IMR-90 (cell line): Measurements from ENCODE around the gene PLEKHG7. TPM values are rescaled to one million over a fixed set of nuclear protein-coding genes. Genes with fewer than 3 reads are reported as not detected.

Source experiments
- ATAC-seq: fragments of 200-7000 bp; cut with Tn5 transposase; 2 replicates; pipeline ENCODE4 v1.9.1; 2020; ENCODE audit warnings: low read depth, mild to moderate bottlenecking, moderate library complexity
- BruUV-seq: library from RNA; stranded (reverse); fragments of 400-500 nt; replicated peaks from 2 replicates; lab custom pipeline; 2021; lab: Mats Ljungman, UMichigan
- CTCF ChIA-PET: fragments of 300-600 bp; formaldehyde crosslinking; extraction: SDS; loops from one replicate; lab custom pipeline; 2021; ENCODE audit warnings: antibody characterized with exemption; lab: Yijun Ruan, JAX
- POLR2A ChIA-PET: fragments of 300-600 bp; sonication (Branson Sonifier 250); formaldehyde crosslinking; loops from one replicate; lab custom pipeline; 2022; ENCODE audit warnings: antibody characterized with exemption; ENCODE audit not compliant: unreplicated experiment; lab: Charles Lee
- DNase-seq: peaks from one replicate; pipeline ENCODE4 v3.0.0; 2013
- H2AFZ ChIP-seq: replicated peaks from 2 replicates; pipeline ENCODE3; 2013; ENCODE audit warnings: low read length, mild to moderate bottlenecking; ENCODE audit not compliant: poor library complexity
- H2AK5ac ChIP-seq: 2 replicates; pipeline ENCODE4 v1.6.1; 2013; ENCODE audit warnings: low read depth, low read length, inconsistent platforms
- H2AK9ac ChIP-seq: replicated peaks from 2 replicates; pipeline ENCODE3; 2013; ENCODE audit warnings: mild to moderate bottlenecking, low read depth, low read length, moderate library complexity; ENCODE audit not compliant: poor library complexity
- H2BK120ac ChIP-seq: 2 replicates; pipeline ENCODE4 v1.6.1; 2013; ENCODE audit warnings: low read depth, low read length, inconsistent platforms
- H2BK15ac ChIP-seq: 3 replicates; pipeline ENCODE4 v1.6.1; 2013; ENCODE audit warnings: low read depth, low read length, inconsistent platforms
- H2BK20ac ChIP-seq: 2 replicates; pipeline ENCODE4 v1.6.1; 2013; ENCODE audit warnings: low read depth, mild to moderate bottlenecking, inconsistent platforms, low read length, moderate library complexity
- H2BK5ac ChIP-seq: 2 replicates; pipeline ENCODE4 v1.6.1; 2013; ENCODE audit warnings: mild to moderate bottlenecking, low read depth, low read length, inconsistent platforms; ENCODE audit not compliant: poor library complexity, severe bottlenecking
- H3K14ac ChIP-seq: replicated peaks from 2 replicates; pipeline ENCODE4 v1.6.1; 2013; ENCODE audit warnings: low read depth, low read length, inconsistent platforms
- H3K18ac ChIP-seq: 2 replicates; pipeline ENCODE4 v1.6.1; 2013; ENCODE audit warnings: low read depth, low read length, control low read depth
- H3K23ac ChIP-seq: 2 replicates; pipeline ENCODE4 v1.6.1; 2013; ENCODE audit warnings: low read depth, low read length, inconsistent platforms
- H3K27ac ChIP-seq: 2 replicates; pipeline ENCODE4 v1.5.1; 2013; ENCODE audit warnings: mild to moderate bottlenecking, control low read depth, low read length; ENCODE audit not compliant: insufficient read depth
- H3K27me3 ChIP-seq: 2 replicates; pipeline ENCODE4 v1.6.1; 2013; ENCODE audit warnings: low read length; ENCODE audit not compliant: control insufficient read depth, insufficient read depth
- H3K36me3 ChIP-seq: 2 replicates; pipeline ENCODE4 v1.6.1; 2013; ENCODE audit warnings: low read length, mixed read lengths; ENCODE audit not compliant: control insufficient read depth, insufficient read depth
- H3K4ac ChIP-seq: 2 replicates; pipeline ENCODE4 v1.6.1; 2013; ENCODE audit warnings: low read depth, low read length, inconsistent platforms
- H3K4me1 ChIP-seq: 2 replicates; pipeline ENCODE4 v1.6.1; 2013; ENCODE audit warnings: low read length, mixed read lengths; ENCODE audit not compliant: control insufficient read depth, insufficient read depth
- H3K4me2 ChIP-seq: 2 replicates; pipeline ENCODE4 v1.6.1; 2013; ENCODE audit warnings: low read depth, mild to moderate bottlenecking, control low read depth, low read length, moderate library complexity
- H3K4me3 ChIP-seq: 2 replicates; pipeline ENCODE4 v1.5.1; 2013; ENCODE audit warnings: low read depth, mild to moderate bottlenecking, control low read depth, low read length, moderate library complexity; ENCODE audit not compliant: insufficient read depth
- H3K56ac ChIP-seq: 2 replicates; pipeline ENCODE4 v1.6.1; 2013; ENCODE audit warnings: low read length, inconsistent platforms; ENCODE audit not compliant: insufficient read depth; ENCODE audit errors: extremely low read depth
- H3K79me1 ChIP-seq, 2 experiments: 2 replicates each; pipeline ENCODE4 v1.6.1; 2013; ENCODE audit warnings: low read length in 2 of 2, inconsistent platforms in 1 of 2, low read depth in 1 of 2
- H3K9ac ChIP-seq: 2 replicates; pipeline ENCODE4 v1.6.1; 2013; ENCODE audit warnings: low read depth, low read length, control low read depth
- H3K9me1 ChIP-seq: 2 replicates; pipeline ENCODE4 v1.6.1; 2013; ENCODE audit warnings: low read length, inconsistent platforms; ENCODE audit not compliant: insufficient read depth
- H3K9me3 ChIP-seq: 2 replicates; pipeline ENCODE4 v1.6.1; 2013; ENCODE audit warnings: low read length; ENCODE audit not compliant: control insufficient read depth, insufficient read depth
- H4K20me1 ChIP-seq: 2 replicates; pipeline ENCODE4 v1.6.1; 2013; ENCODE audit warnings: low read length, inconsistent platforms; ENCODE audit not compliant: insufficient read depth
- H4K5ac ChIP-seq: 2 replicates; pipeline ENCODE4 v1.6.1; 2013; ENCODE audit warnings: mild to moderate bottlenecking, low read depth, low read length, control low read depth
- H4K8ac ChIP-seq, 2 experiments: 2 replicates each; pipeline ENCODE4 v1.6.1; 2013; ENCODE audit warnings: low read depth in 2 of 2, low read length in 2 of 2, control low read depth in 1 of 2, inconsistent platforms in 1 of 2
- H4K91ac ChIP-seq: 2 replicates; pipeline ENCODE4 v1.6.1; 2013; ENCODE audit warnings: low read depth, low read length, inconsistent platforms; ENCODE audit not compliant: insufficient read depth
- BHLHE40 ChIP-seq: fragments of 150-350 bp; IDR thresholded peaks from 2 replicates; pipeline ENCODE4 v1.6.1; 2016; ENCODE audit warnings: mild to moderate bottlenecking, low read depth, low read length
- CEBPB ChIP-seq: IDR thresholded peaks from 2 replicates; pipeline ENCODE4 v1.6.1; 2012; ENCODE audit warnings: low read depth, low read length, improper control_type of control experiment
- CHD1 ChIP-seq: IDR thresholded peaks from 2 replicates; pipeline ENCODE4 v1.6.1; 2012; ENCODE audit warnings: low read depth, low read length, improper control_type of control experiment
- FOS ChIP-seq: fragments of 150-350 bp; IDR thresholded peaks from 2 replicates; pipeline ENCODE4 v1.6.1; 2016; ENCODE audit warnings: low read depth, low read length
- MXI1 ChIP-seq: IDR thresholded peaks from 2 replicates; pipeline ENCODE4 v1.6.1; 2012; ENCODE audit warnings: low read depth, mild to moderate bottlenecking, low read length, moderate library complexity, borderline replicate concordance
- NFE2L2 ChIP-seq: fragments of 150-350 bp; IDR thresholded peaks from 2 replicates; pipeline ENCODE4 v1.6.1; 2016; ENCODE audit warnings: low read depth, mild to moderate bottlenecking, low read length
- POLR2A ChIP-seq: IDR thresholded peaks from 2 replicates; pipeline ENCODE4 v1.6.1; 2012; ENCODE audit warnings: mild to moderate bottlenecking, low read depth, low read length
- SMC3 ChIP-seq: fragments of 150-350 bp; IDR thresholded peaks from 2 replicates; pipeline ENCODE4 v1.6.1; 2016; ENCODE audit warnings: low read depth, mild to moderate bottlenecking, antibody characterized with exemption, low read length, moderate library complexity
- WGBS, 2 experiments: methylation state at CpG; one replicate each; pipeline versions ENCODE4 v1.1.5 to v1.1.7; 2013; ENCODE audit warnings: missing lambda C conversion rate in 2 of 2; ENCODE audit not compliant: insufficient read length in 1 of 2; ENCODE audit errors: extremely low coverage in 2 of 2; 5-methylcytosine and 5-hydroxymethylcytosine counted together
- dilution Hi-C: fragments of 300-500 bp; cut with HindIII; formaldehyde crosslinking; loops from one replicate; pipeline ENCODE4 v1.14.3; 2018; ENCODE audit warnings: low sequenced_read_pairs; ENCODE audit not compliant: unreplicated experiment
- in situ Hi-C: fragments of 300-500 bp; cut with MboI; formaldehyde crosslinking; loops from 3 replicates; pipeline ENCODE4 v1.14.3; 2019; ENCODE audit warnings: low sequenced_read_pairs, inconsistent platforms, mixed read lengths
- intact Hi-C: fragments of 100-400 bp; cut with micrococcal nuclease; formaldehyde crosslinking; loops from 2 replicates; pipeline ENCODE4 v1.10.0; 2022
- polyA plus RNA-seq, 3 experiments: library from polyadenylated mRNA; depleted of rRNA; stranded (reverse); fragments of >200 nt; gene quantifications; 2 replicates each; pipeline ENCODE4 v1.2.3, GENCODE V29; 2012; ENCODE audit warnings: low replicate concordance in 1 of 3
- total RNA-seq: library from RNA; depleted of rRNA; stranded (reverse); fragments of >200 nt; gene quantifications from 2 replicates; pipeline ENCODE4 v1.2.3, GENCODE V29; 2012
- TF ChIP-seq, protein P1 (sequence below): fragments of 150-350 bp; IDR thresholded peaks from 2 replicates; pipeline ENCODE4 v1.6.1; 2017; ENCODE audit warnings: mild to moderate bottlenecking, antibody characterized with exemption, low read length, low read depth
- TF ChIP-seq, protein P2 (sequence below): conservative IDR thresholded peaks from 2 replicates; pipeline ENCODE4 v1.5.1; 2012; ENCODE audit warnings: mild to moderate bottlenecking, low read depth, low read length, improper control_type of control experiment
- TF ChIP-seq, protein P3 (sequence below): fragments of 150-350 bp; IDR thresholded peaks from 2 replicates; pipeline ENCODE4 v1.6.1; 2016; ENCODE audit warnings: low read depth, mild to moderate bottlenecking, low read length, moderate library complexity, borderline replicate concordance

PLEKHG7 gene
- total and polyA plus RNA-seq, 2 of the 4 experiments (the other 2 are of a cell fraction): not detected

DNA sequence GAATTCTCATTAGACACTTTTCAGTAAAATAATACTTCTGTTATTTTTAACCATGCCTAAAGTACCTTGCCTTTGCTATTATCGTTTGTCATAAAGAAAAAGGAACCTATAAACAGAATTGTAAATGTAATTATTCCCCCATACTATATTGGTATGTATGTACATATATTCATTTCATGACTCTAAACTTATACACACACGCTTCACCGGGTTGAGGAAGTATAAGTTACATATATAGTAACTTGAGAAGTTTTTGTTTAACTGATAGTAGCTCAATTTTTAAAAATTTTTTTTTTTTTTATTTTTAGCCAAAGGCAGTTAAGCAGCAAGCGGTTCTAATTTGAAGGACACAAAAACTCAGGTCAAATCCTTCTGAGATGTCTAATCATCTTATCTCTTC lies 107.6 kb downstream of the PLEKHG7 start:
- H2AK9ac ChIP-seq: no peak overlapping the region
- no peak overlapping the region for H2AK5ac ChIP-seq
- no peak overlapping the region for H2AFZ ChIP-seq
- H4K20me1 ChIP-seq: no peaks in the 10 kb centered on the region
- in situ Hi-C loops (no loop called here), intact Hi-C loops (no loop called here), dilution Hi-C loops (no loop called here)
- H3K4me1 ChIP-seq: no peaks in the 10 kb centered on the region
- H3K9me1 ChIP-seq: no peaks in the 10 kb centered on the region; the same call in 1 of the 2 replicates
- peaks cover 0 to 2% of the 10 kb centered on the region in 2 experiments; a peak in 2 of 4 replicates for H3K79me1 ChIP-seq
- no peak overlapping the region for H3K4ac ChIP-seq
- H3K9ac ChIP-seq: no peak overlapping the region
- POLR2A ChIA-PET: interaction anchor here (0.6 kb wide), 1 partner anchor 24 kb away, joined by 4 read pairs; no protein-coding TSS in a partner anchor
- no peak overlapping the region for H2BK20ac ChIP-seq
- TF ChIP-seq SMC3: no peak
- no peak for TF ChIP-seq BHLHE40
- no peak for TF ChIP-seq NFE2L2
- TF ChIP-seq, protein P1, sequence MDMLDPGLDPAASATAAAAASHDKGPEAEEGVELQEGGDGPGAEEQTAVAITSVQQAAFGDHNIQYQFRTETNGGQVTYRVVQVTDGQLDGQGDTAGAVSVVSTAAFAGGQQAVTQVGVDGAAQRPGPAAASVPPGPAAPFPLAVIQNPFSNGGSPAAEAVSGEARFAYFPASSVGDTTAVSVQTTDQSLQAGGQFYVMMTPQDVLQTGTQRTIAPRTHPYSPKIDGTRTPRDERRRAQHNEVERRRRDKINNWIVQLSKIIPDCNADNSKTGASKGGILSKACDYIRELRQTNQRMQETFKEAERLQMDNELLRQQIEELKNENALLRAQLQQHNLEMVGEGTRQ: no peak
- TF ChIP-seq FOS: no peak
- TF ChIP-seq CEBPB: no peak
- TF ChIP-seq, protein P2, sequence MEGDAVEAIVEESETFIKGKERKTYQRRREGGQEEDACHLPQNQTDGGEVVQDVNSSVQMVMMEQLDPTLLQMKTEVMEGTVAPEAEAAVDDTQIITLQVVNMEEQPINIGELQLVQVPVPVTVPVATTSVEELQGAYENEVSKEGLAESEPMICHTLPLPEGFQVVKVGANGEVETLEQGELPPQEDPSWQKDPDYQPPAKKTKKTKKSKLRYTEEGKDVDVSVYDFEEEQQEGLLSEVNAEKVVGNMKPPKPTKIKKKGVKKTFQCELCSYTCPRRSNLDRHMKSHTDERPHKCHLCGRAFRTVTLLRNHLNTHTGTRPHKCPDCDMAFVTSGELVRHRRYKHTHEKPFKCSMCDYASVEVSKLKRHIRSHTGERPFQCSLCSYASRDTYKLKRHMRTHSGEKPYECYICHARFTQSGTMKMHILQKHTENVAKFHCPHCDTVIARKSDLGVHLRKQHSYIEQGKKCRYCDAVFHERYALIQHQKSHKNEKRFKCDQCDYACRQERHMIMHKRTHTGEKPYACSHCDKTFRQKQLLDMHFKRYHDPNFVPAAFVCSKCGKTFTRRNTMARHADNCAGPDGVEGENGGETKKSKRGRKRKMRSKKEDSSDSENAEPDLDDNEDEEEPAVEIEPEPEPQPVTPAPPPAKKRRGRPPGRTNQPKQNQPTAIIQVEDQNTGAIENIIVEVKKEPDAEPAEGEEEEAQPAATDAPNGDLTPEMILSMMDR: no peak
- TF ChIP-seq, protein P3, sequence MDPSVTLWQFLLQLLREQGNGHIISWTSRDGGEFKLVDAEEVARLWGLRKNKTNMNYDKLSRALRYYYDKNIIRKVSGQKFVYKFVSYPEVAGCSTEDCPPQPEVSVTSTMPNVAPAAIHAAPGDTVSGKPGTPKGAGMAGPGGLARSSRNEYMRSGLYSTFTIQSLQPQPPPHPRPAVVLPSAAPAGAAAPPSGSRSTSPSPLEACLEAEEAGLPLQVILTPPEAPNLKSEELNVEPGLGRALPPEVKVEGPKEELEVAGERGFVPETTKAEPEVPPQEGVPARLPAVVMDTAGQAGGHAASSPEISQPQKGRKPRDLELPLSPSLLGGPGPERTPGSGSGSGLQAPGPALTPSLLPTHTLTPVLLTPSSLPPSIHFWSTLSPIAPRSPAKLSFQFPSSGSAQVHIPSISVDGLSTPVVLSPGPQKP: no peak
- TF ChIP-seq CHD1: no peak
- no peak for TF ChIP-seq MXI1
- TF ChIP-seq POLR2A: no peak
- no peak overlapping the region for H3K4me2 ChIP-seq
- H3K27me3 ChIP-seq: no peaks in the 10 kb centered on the region
- peaks cover 11% of the 10 kb centered on the region for H3K36me3 ChIP-seq
- no peak for DNase-seq
- WGBS, 2 experiments: no CpG with 5 or more reads among the region's 4 CpGs
- no peak overlapping the region for H4K91ac ChIP-seq
- H3K4me3 ChIP-seq: no peak overlapping the region
- no peak overlapping the region for H4K5ac ChIP-seq
- no peak for ATAC-seq
- H2BK5ac ChIP-seq: no peak overlapping the region
- no peak overlapping the region for H3K23ac ChIP-seq
- CTCF ChIA-PET: no interaction called here
- H3K56ac ChIP-seq: no peak overlapping the region
- no peak overlapping the region for H3K27ac ChIP-seq
- H2BK120ac ChIP-seq: no peak overlapping the region
- no TSS peak for BruUV-seq
- H3K14ac ChIP-seq: no peak overlapping the region
- no peak overlapping the region for H4K8ac ChIP-seq
- no peak overlapping the region for H2BK15ac ChIP-seq
- H3K18ac ChIP-seq: no peak overlapping the region
- no peaks in the 10 kb centered on the region for H3K9me3 ChIP-seq
